DOHH2 (cell line): ENCODE data around the gene BICC1.

ENCODE experiments used
- CTCF ChIP-seq: fragments of 200-600 bp; sonication (generic); IDR thresholded peaks from one replicate; pipeline ENCODE4 v1.5.1; 2014; ENCODE audit warnings: antibody characterized with exemption, mild to moderate bottlenecking, low read depth, low read length; ENCODE audit not compliant: poor library complexity, severe bottlenecking
- EZH2phosphoT487 ChIP-seq: fragments of 200-600 bp; sonication (generic); IDR thresholded peaks from 2 replicates; pipeline ENCODE4 v1.6.1; 2017; ENCODE audit warnings: borderline replicate concordance, mild to moderate bottlenecking, antibody characterized with exemption, low read length, moderate library complexity, mixed read lengths

- TF ChIP-seq CTCF (no peak), EZH2phosphoT487 (no peak)
Observed at GRCh38 chr10:58704671-58705141, 192.0 kb downstream of the BICC1 start.
